GM12878 (cell line): Measurements from ENCODE around the gene ACD. TPM values are rescaled to one million over a fixed set of nuclear protein-coding genes. Genes with fewer than 3 reads are reported as not detected.

ENCODE experiments used
- BHLHE40 ChIP-seq, 2 experiments: fragments of 450-650 bp in 1 of 2; IDR thresholded peaks; 2 replicates each; pipeline ENCODE4 v1.6.1; 2011 to 2017; ENCODE audit warnings: low read depth in 2 of 2, borderline replicate concordance in 1 of 2, improper control_type of control experiment in 1 of 2, low read length in 1 of 2, mild to moderate bottlenecking in 1 of 2
- CEBPB ChIP-seq, 2 experiments: fragments of 150-350 bp in 1 of 2; IDR thresholded peaks; 2 replicates each; pipeline ENCODE4 v1.6.1; 2012 to 2014; ENCODE audit warnings: low read depth in 2 of 2, low read length in 2 of 2, borderline replicate concordance in 1 of 2, inconsistent platforms in 1 of 2
- CREM ChIP-seq: IDR thresholded peaks from 2 replicates; pipeline ENCODE4 v1.6.1; 2014; ENCODE audit warnings: antibody characterized with exemption, low read depth
- EP300 ChIP-seq, 2 experiments: fragments of 150-350 bp in 1 of 2; IDR thresholded peaks; 2 replicates each; pipeline ENCODE4 v1.6.1; 2011 to 2012; ENCODE audit warnings: low read depth in 2 of 2, low read length in 2 of 2, borderline replicate concordance in 1 of 2, improper control_type of control experiment in 1 of 2, inconsistent platforms in 1 of 2; ENCODE audit not compliant: control insufficient read depth in 1 of 2
- FOXK2 ChIP-seq: fragments of 450-650 bp; IDR thresholded peaks from 2 replicates; pipeline ENCODE4 v1.6.1; 2017; ENCODE audit warnings: mild to moderate bottlenecking, moderate library complexity
- HDAC6 ChIP-seq: fragments of 200-600 bp; sonication (generic); IDR thresholded peaks from one replicate; pipeline ENCODE4 v1.8.0; 2017; ENCODE audit warnings: antibody characterized with exemption; ENCODE audit not compliant: unreplicated experiment
- JUND ChIP-seq: IDR thresholded peaks from 2 replicates; pipeline ENCODE4 v1.6.1; 2012; ENCODE audit warnings: low read depth, mild to moderate bottlenecking, low read length, improper control_type of control experiment, moderate library complexity
- KAT2A ChIP-seq: conservative IDR thresholded peaks from 2 replicates; pipeline ENCODE4 v1.6.1; 2011; ENCODE audit warnings: low read depth, low read length; ENCODE audit not compliant: control insufficient read depth
- KLF5 ChIP-seq: fragments of 450-650 bp; IDR thresholded peaks from 2 replicates; pipeline ENCODE4 v1.6.1; 2014; ENCODE audit warnings: mild to moderate bottlenecking; ENCODE audit not compliant: partially characterized antibody
- MTA2 ChIP-seq: fragments of 450-650 bp; IDR thresholded peaks from 2 replicates; pipeline ENCODE4 v1.6.1; 2016; ENCODE audit warnings: low read depth, mild to moderate bottlenecking, moderate library complexity
- MTA3 ChIP-seq: IDR thresholded peaks from 2 replicates; pipeline ENCODE4 v1.6.1; 2012; ENCODE audit warnings: low read length, inconsistent platforms, borderline replicate concordance
- MYB ChIP-seq: fragments of 150-350 bp; IDR thresholded peaks from 2 replicates; pipeline ENCODE4 v1.6.1; 2014; ENCODE audit warnings: mild to moderate bottlenecking, low read depth, low read length, borderline replicate concordance
- NFIC ChIP-seq: IDR thresholded peaks from 2 replicates; pipeline ENCODE4 v1.6.1; 2012; ENCODE audit warnings: low read depth, mild to moderate bottlenecking, inconsistent platforms, low read length, moderate library complexity
- NKRF ChIP-seq: fragments of 450-650 bp; conservative IDR thresholded peaks from 2 replicates; pipeline ENCODE4 v1.6.1; 2017; ENCODE audit warnings: mild to moderate bottlenecking, moderate library complexity
- PML ChIP-seq: IDR thresholded peaks from 2 replicates; pipeline ENCODE4 v1.6.1; 2012; ENCODE audit warnings: low read length, inconsistent platforms
- RBBP5 ChIP-seq: fragments of 200-600 bp; sonication (generic); conservative IDR thresholded peaks from 2 replicates; pipeline ENCODE4 v1.6.1; 2016
- RELA ChIP-seq: fragments of 450-650 bp; IDR thresholded peaks from 2 replicates; pipeline ENCODE4 v1.8.0; 2014; ENCODE audit warnings: borderline replicate concordance; ENCODE audit not compliant: partially characterized antibody
- SIN3A ChIP-seq: IDR thresholded peaks from 2 replicates; pipeline ENCODE4 v1.6.1; 2012; ENCODE audit warnings: low read depth, low read length, improper control_type of control experiment
- SMAD1 ChIP-seq: fragments of 450-650 bp; IDR thresholded peaks from 2 replicates; pipeline ENCODE4 v1.6.1; 2018; ENCODE audit warnings: mild to moderate bottlenecking, low read depth; ENCODE audit not compliant: partially characterized antibody
- SRF ChIP-seq, 2 experiments: IDR thresholded peaks; 2 replicates each; pipeline ENCODE4 v1.6.1; 2011; ENCODE audit warnings: low read depth in 2 of 2, low read length in 2 of 2, mild to moderate bottlenecking in 1 of 2, moderate library complexity in 1 of 2
- ZBTB40 ChIP-seq: fragments of 450-650 bp; IDR thresholded peaks from 2 replicates; pipeline ENCODE4 v1.6.1; 2016; ENCODE audit warnings: mild to moderate bottlenecking, moderate library complexity, borderline replicate concordance
- ZNF622 ChIP-seq: fragments of 450-650 bp; IDR thresholded peaks from 2 replicates; pipeline ENCODE4 v1.6.1; 2017; ENCODE audit warnings: mild to moderate bottlenecking, inconsistent platforms
- polyA plus RNA-seq, 11 experiments: library from polyadenylated mRNA; depleted of rRNA in 4 of 11; unstranded in 6 of 11; stranded (reverse) in 5 of 11; fragments of >200 nt; fragmentation: Nextera tagmentation in 4 of 11; fragmentation: Illumina TruSeq in 1 of 11; extraction: Ambion mirVana in 4 of 11; extraction: Trizol in 1 of 11; gene quantifications; 1 replicate in 1 of 11; 2 replicates in 10 of 11; pipeline versions ENCODE4 v1.2.1 to v1.2.3, GENCODE V29; 2011 to 2016; ENCODE audit warnings: inconsistent platforms in 2 of 11, missing spikeins in 2 of 11, low read depth in 1 of 11
- total RNA-seq, 4 experiments: library from RNA; depleted of rRNA in 3 of 4; stranded (reverse); fragments of >200 nt in 3 of 4; fragmentation: Illumina TruSeq in 1 of 4; extraction: Trizol in 1 of 4; gene quantifications; 2 replicates each; pipeline versions ENCODE4 v1.2.1 to v1.2.3, GENCODE V29; 2013 to 2021
- TF ChIP-seq, protein P1 (sequence below): fragments of 450-650 bp; IDR thresholded peaks from 2 replicates; pipeline ENCODE4 v1.6.1; 2016; ENCODE audit warnings: mild to moderate bottlenecking

ACD gene
- total and polyA plus RNA-seq, 10 of the 15 experiments (the other 5 are each of a cell fraction or from before 2014, with no cell fraction given) = 2.9 to 46.7 (median 23.9) TPM

- TF ChIP-seq MTA3 = no peak
- no peak for TF ChIP-seq JUND
- TF ChIP-seq CREM = no peak
- no peak for TF ChIP-seq FOXK2
- TF ChIP-seq RBBP5 = no peak
- peak; percentile 75 for TF ChIP-seq NKRF
- peak; percentile 7 for TF ChIP-seq RELA
- TF ChIP-seq MYB = no peak
- no peak for TF ChIP-seq EP300 (IDR thresholded peaks at IDR 0.05; ENCODE audit: borderline replicate concordance in 1 of 2, control insufficient read depth in 1 of 2, low read depth in 2 of 2, low read length in 2 of 2)
- TF ChIP-seq PML = no peak
- TF ChIP-seq BHLHE40 (IDR thresholded peaks at IDR 0.05; ENCODE audit: borderline replicate concordance in 1 of 2, low read depth in 2 of 2, low read length in 1 of 2) = peak in 1 of 2 experiments; percentile 4; a peak in 2 of 4 replicates
- peak; percentile 90 for TF ChIP-seq SIN3A
- TF ChIP-seq SMAD1 = no peak
- TF ChIP-seq ZNF622 = no peak
- TF ChIP-seq SRF (IDR thresholded peaks at IDR 0.05; ENCODE audit: low read depth in 2 of 2, low read length in 2 of 2) = peak in 1 of 2 experiments; percentile 42; a peak in 1 of 4 replicates
- no peak for TF ChIP-seq MTA2
- TF ChIP-seq NFIC = no peak
- 0 out of 2 replicates have a peak, but pooled peaks have one; percentile 37 for TF ChIP-seq ZBTB40
- TF ChIP-seq KLF5 = no peak
- no peak for TF ChIP-seq KAT2A
- TF ChIP-seq, protein P1, sequence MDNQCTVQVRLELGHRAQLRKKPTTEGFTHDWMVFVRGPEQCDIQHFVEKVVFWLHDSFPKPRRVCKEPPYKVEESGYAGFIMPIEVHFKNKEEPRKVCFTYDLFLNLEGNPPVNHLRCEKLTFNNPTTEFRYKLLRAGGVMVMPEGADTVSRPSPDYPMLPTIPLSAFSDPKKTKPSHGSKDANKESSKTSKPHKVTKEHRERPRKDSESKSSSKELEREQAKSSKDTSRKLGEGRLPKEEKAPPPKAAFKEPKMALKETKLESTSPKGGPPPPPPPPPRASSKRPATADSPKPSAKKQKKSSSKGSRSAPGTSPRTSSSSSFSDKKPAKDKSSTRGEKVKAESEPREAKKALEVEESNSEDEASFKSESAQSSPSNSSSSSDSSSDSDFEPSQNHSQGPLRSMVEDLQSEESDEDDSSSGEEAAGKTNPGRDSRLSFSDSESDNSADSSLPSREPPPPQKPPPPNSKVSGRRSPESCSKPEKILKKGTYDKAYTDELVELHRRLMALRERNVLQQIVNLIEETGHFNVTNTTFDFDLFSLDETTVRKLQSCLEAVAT = no peak
- TF ChIP-seq CEBPB (IDR thresholded peaks at IDR 0.05; ENCODE audit: borderline replicate concordance in 1 of 2, low read depth in 2 of 2, low read length in 2 of 2) = no peak
- no peak for TF ChIP-seq HDAC6
These were observed at the start of gene ACD (continued) for GRCh38 chr16:67659675-67660563.
